GM12892 (cell line): Measurements from ENCODE around the gene OR2AG2.

Source experiments
- POLR2A ChIP-seq: IDR thresholded peaks from 2 replicates; pipeline ENCODE4 v1.6.1; 2011; ENCODE audit warnings: low read depth, low read length, control low read depth
- TAF1 ChIP-seq: IDR thresholded peaks from 2 replicates; pipeline ENCODE4 v1.6.1; 2011; ENCODE audit warnings: low read depth, mild to moderate bottlenecking, control low read depth, low read length, borderline replicate concordance

- TF ChIP-seq POLR2A (no peak), TAF1 (no peak)
These were observed 52.2 kb downstream of the OR2AG2 start for GRCh38 chr11:6719576-6719975.
